Uterus (tissue), 2 donors: ENCODE measurements around the gene TTC1.

ENCODE experiments used
- POLR2A ChIP-seq, 2 donors: fragments of 450-650 bp; IDR thresholded peaks; one replicate each; pipeline ENCODE4 v1.6.1; 2016; ENCODE audit warnings: antibody characterized with exemption in 2 of 2, mild to moderate bottlenecking in 1 of 2, moderate library complexity in 1 of 2
- TF ChIP-seq, protein P1 (sequence below), 4 experiments: fragments of 200-600 bp in 2 of 4; fragments of 450-650 bp in 2 of 4; sonication (generic) in 2 of 4; IDR thresholded peaks; one replicate each; pipeline ENCODE4 v1.5.1; 2016 to 2019; ENCODE audit warnings: antibody characterized with exemption in 4 of 4, mild to moderate bottlenecking in 2 of 4, moderate library complexity in 1 of 4

DNA sequence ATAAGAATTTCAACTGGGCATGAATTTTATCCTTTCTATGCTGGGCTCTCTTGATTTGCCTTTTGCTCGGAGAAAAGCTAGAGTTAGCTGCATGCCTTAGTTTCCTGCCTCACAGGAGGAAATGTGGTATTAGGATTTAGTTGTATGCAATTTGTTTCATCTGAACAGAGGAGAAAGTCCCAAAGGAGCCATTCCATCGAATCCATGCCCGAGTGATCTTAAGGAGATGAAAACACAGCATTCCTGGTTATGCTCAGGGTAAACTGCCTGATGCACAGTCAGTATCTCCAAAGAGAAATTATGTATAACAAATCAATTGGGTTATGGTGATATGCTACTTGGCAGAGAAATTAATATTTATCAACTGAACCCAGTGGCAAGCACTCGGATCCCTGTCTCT lies 51.1 kb downstream of the TTC1 start:
- TF ChIP-seq POLR2A (IDR thresholded peaks at IDR 0.05): no peak
- TF ChIP-seq, protein P1, sequence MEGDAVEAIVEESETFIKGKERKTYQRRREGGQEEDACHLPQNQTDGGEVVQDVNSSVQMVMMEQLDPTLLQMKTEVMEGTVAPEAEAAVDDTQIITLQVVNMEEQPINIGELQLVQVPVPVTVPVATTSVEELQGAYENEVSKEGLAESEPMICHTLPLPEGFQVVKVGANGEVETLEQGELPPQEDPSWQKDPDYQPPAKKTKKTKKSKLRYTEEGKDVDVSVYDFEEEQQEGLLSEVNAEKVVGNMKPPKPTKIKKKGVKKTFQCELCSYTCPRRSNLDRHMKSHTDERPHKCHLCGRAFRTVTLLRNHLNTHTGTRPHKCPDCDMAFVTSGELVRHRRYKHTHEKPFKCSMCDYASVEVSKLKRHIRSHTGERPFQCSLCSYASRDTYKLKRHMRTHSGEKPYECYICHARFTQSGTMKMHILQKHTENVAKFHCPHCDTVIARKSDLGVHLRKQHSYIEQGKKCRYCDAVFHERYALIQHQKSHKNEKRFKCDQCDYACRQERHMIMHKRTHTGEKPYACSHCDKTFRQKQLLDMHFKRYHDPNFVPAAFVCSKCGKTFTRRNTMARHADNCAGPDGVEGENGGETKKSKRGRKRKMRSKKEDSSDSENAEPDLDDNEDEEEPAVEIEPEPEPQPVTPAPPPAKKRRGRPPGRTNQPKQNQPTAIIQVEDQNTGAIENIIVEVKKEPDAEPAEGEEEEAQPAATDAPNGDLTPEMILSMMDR (IDR thresholded peaks at IDR 0.05): no peak
